GM12878 (cell line): ENCODE results near the gene COL4A1. TPM values are rescaled to one million over a fixed set of nuclear protein-coding genes. Genes with fewer than 3 reads are reported as not detected.

Experiments
- ATAC-seq: fragments of 200-7000 bp; cut with Tn5 transposase; 3 replicates; pipeline ENCODE4 v1.9.1; 2020; ENCODE audit warnings: mild to moderate bottlenecking, moderate library complexity
- BruUV-seq: library from RNA; stranded (reverse); fragments of 400-500 nt; replicated peaks from 2 replicates; lab custom pipeline; 2021; lab: Mats Ljungman, UMichigan
- CTCF ChIA-PET: fragments of 300-600 bp; sonication (Branson Sonifier 250); formaldehyde crosslinking; extraction: SDS; loops from one replicate; lab custom pipeline; 2021; ENCODE audit warnings: inconsistent platforms; lab: Yijun Ruan, JAX
- POLR2A ChIA-PET: fragments of 350-600 bp; formaldehyde crosslinking; extraction: SDS; loops from one replicate; lab custom pipeline; 2021; ENCODE audit warnings: inconsistent platforms; lab: Charles Lee
- RAD21 ChIA-PET: fragments of 300-600 bp; sonication (Branson Sonifier 250); formaldehyde crosslinking; loops from one replicate; lab custom pipeline; 2023; ENCODE audit warnings: antibody characterized with exemption; ENCODE audit not compliant: unreplicated experiment; lab: Charles Lee
- SMC1A ChIA-PET: fragments of 300-600 bp; sonication (Branson Sonifier 250); formaldehyde crosslinking; loops from one replicate; lab custom pipeline; 2023; ENCODE audit not compliant: unreplicated experiment, uncharacterized antibody; lab: Charles Lee
- DNase-seq: peaks from one replicate; pipeline ENCODE4 v3.0.0-alpha.2; 2011; ENCODE audit warnings: low read depth, low spot score
- FAIRE-seq: peaks from 3 replicates; lab custom pipeline; 2011; peaks lifted over from hg19 to GRCh38; lab: Jason Lieb, UNC
- H2AFZ ChIP-seq: 2 replicates; pipeline ENCODE4 v1.6.0; 2011; ENCODE audit warnings: low read depth, low read length, control low read depth; ENCODE audit not compliant: control insufficient read depth
- H3K27ac ChIP-seq: 2 replicates; pipeline ENCODE4 v1.5.1; 2011; ENCODE audit warnings: control low read depth; ENCODE audit not compliant: control insufficient read depth, insufficient read depth
- H3K27me3 ChIP-seq, 2 experiments: replicated peaks in 1 of 2; 2 replicates each; pipeline versions ENCODE4 v1.6.0 to v1.6.1; 2011; ENCODE audit warnings: low read length in 1 of 2; ENCODE audit not compliant: control insufficient read depth in 2 of 2, insufficient read depth in 2 of 2
- H3K36me3 ChIP-seq, 2 experiments: 2 replicates each; pipeline ENCODE4 v1.5.1; 2011; ENCODE audit warnings: low read length in 1 of 2; ENCODE audit not compliant: control insufficient read depth in 2 of 2, insufficient read depth in 2 of 2
- H3K4me1 ChIP-seq: 2 replicates; pipeline ENCODE4 v1.6.1; 2011; ENCODE audit warnings: mild to moderate bottlenecking, low read length, moderate library complexity, mixed read lengths; ENCODE audit not compliant: control insufficient read depth, insufficient read depth
- H3K4me2 ChIP-seq: 2 replicates; pipeline ENCODE4 v1.6.0; 2011; ENCODE audit warnings: control low read depth; ENCODE audit not compliant: control insufficient read depth, insufficient read depth
- H3K4me3 ChIP-seq: fragments of 200-600 bp; sonication (generic); 2 replicates; pipeline ENCODE4 v1.5.1; 2016
- H3K79me2 ChIP-seq: 2 replicates; pipeline ENCODE4 v1.6.0; 2011; ENCODE audit warnings: low read length; ENCODE audit not compliant: control insufficient read depth, insufficient read depth
- H3K9ac ChIP-seq: 2 replicates; pipeline ENCODE4 v1.8.0; 2011; ENCODE audit warnings: low read length, control low read depth, mixed read lengths; ENCODE audit not compliant: control insufficient read depth, insufficient read depth
- H3K9me3 ChIP-seq: replicated peaks from 3 replicates; pipeline ENCODE4 v1.5.1; 2011; ENCODE audit warnings: mild to moderate bottlenecking, low read length; ENCODE audit not compliant: control insufficient read depth, insufficient read depth
- H4K20me1 ChIP-seq: 2 replicates; pipeline ENCODE4 v1.6.0; 2011; ENCODE audit not compliant: control insufficient read depth, insufficient read depth
- E2F8 ChIP-seq: fragments of 450-650 bp; IDR thresholded peaks from 2 replicates; pipeline ENCODE4 v1.6.1; 2018; ENCODE audit warnings: mild to moderate bottlenecking, low read depth, moderate library complexity; ENCODE audit not compliant: partially characterized antibody
- ESRRA ChIP-seq: IDR thresholded peaks from 2 replicates; pipeline ENCODE4 v1.6.1; 2012; ENCODE audit warnings: mild to moderate bottlenecking, low read length, improper control_type of control experiment
- FOS ChIP-seq: IDR thresholded peaks from 3 replicates; pipeline ENCODE4 v1.6.1; 2011; ENCODE audit warnings: borderline replicate concordance; ENCODE audit not compliant: insufficient read length; ENCODE audit errors: extremely low read depth
- HSF1 ChIP-seq: fragments of 150-350 bp; IDR thresholded peaks from 2 replicates; pipeline ENCODE4 v1.6.1; 2014; ENCODE audit warnings: mild to moderate bottlenecking, low read depth, low read length
- LARP7 ChIP-seq: fragments of 450-650 bp; IDR thresholded peaks from 2 replicates; pipeline ENCODE4 v1.6.1; 2017; ENCODE audit warnings: mild to moderate bottlenecking
- NBN ChIP-seq: fragments of 450-650 bp; IDR thresholded peaks from 2 replicates; pipeline ENCODE4 v1.6.1; 2016
- NR2C1 ChIP-seq: fragments of 450-650 bp; IDR thresholded peaks from 2 replicates; pipeline ENCODE4 v1.6.1; 2017; ENCODE audit warnings: antibody characterized with exemption, mild to moderate bottlenecking, moderate library complexity
- NR2C2 ChIP-seq: IDR thresholded peaks from 2 replicates; pipeline ENCODE4 v1.6.1; 2011; ENCODE audit warnings: borderline replicate concordance, low read depth; ENCODE audit not compliant: control insufficient read depth, insufficient read length
- PML ChIP-seq: IDR thresholded peaks from 2 replicates; pipeline ENCODE4 v1.6.1; 2012; ENCODE audit warnings: low read length, inconsistent platforms
- POLR2AphosphoS2 ChIP-seq: IDR thresholded peaks from 2 replicates; pipeline ENCODE4 v1.6.1; 2011; ENCODE audit warnings: low read depth, mild to moderate bottlenecking, low read length, improper control_type of control experiment, moderate library complexity
- RB1 ChIP-seq: fragments of 450-650 bp; formaldehyde crosslinking; IDR thresholded peaks from 2 replicates; pipeline ENCODE4 v1.6.1; 2017; ENCODE audit warnings: mild to moderate bottlenecking, borderline replicate concordance
- RELB ChIP-seq: fragments of 450-650 bp; IDR thresholded peaks from 2 replicates; pipeline ENCODE4 v1.6.1; 2017; ENCODE audit warnings: low read depth, mild to moderate bottlenecking, moderate library complexity
- SKIL ChIP-seq: fragments of 450-650 bp; IDR thresholded peaks from 2 replicates; pipeline ENCODE4 v1.6.1; 2017; ENCODE audit warnings: mild to moderate bottlenecking, low read depth, inconsistent platforms; ENCODE audit not compliant: poor library complexity, severe bottlenecking
- SREBF2 ChIP-seq: IDR thresholded peaks from 2 replicates; pipeline ENCODE4 v1.6.1; 2012; ENCODE audit warnings: mild to moderate bottlenecking, low read length
- SRF ChIP-seq, 2 experiments: IDR thresholded peaks; 2 replicates each; pipeline ENCODE4 v1.6.1; 2011; ENCODE audit warnings: low read depth in 2 of 2, low read length in 2 of 2, mild to moderate bottlenecking in 1 of 2, moderate library complexity in 1 of 2
- SUZ12 ChIP-seq: fragments of 200-600 bp; sonication (generic); IDR thresholded peaks from one replicate; pipeline ENCODE4 v1.6.1; 2018; ENCODE audit warnings: antibody characterized with exemption, mild to moderate bottlenecking; ENCODE audit not compliant: unreplicated experiment
- TCF3 ChIP-seq: IDR thresholded peaks from 2 replicates; pipeline ENCODE4 v1.6.1; 2012; ENCODE audit warnings: low read depth, mild to moderate bottlenecking, low read length, borderline replicate concordance; ENCODE audit not compliant: insufficient read depth
- WGBS: methylation state at CpG from one replicate; pipeline ENCODE4 v1.1.6; 2016; ENCODE audit warnings: low lambda C conversion rate; ENCODE audit not compliant: insufficient replicate concordance, insufficient coverage; ENCODE audit errors: missing lambda C conversion rate; 5-methylcytosine and 5-hydroxymethylcytosine counted together
- in situ Hi-C: fragments of 300-500 bp; cut with MboI; formaldehyde crosslinking; loops from 9 replicates; pipeline ENCODE4 v1.14.3; 2018; ENCODE audit warnings: mixed read lengths
- intact Hi-C: fragments of 100-400 bp; cut with micrococcal nuclease; formaldehyde crosslinking; loops from one replicate; pipeline ENCODE4 v1.14.2; 2022; ENCODE audit not compliant: unreplicated experiment
- polyA plus RNA-seq, 11 experiments: library from polyadenylated mRNA; depleted of rRNA in 4 of 11; unstranded in 6 of 11; stranded (reverse) in 5 of 11; fragments of >200 nt; fragmentation: Nextera tagmentation in 4 of 11; fragmentation: Illumina TruSeq in 1 of 11; extraction: Ambion mirVana in 4 of 11; extraction: Trizol in 1 of 11; gene quantifications; 1 replicate in 1 of 11; 2 replicates in 10 of 11; pipeline versions ENCODE4 v1.2.1 to v1.2.3, GENCODE V29; 2011 to 2016; ENCODE audit warnings: inconsistent platforms in 2 of 11, missing spikeins in 2 of 11, low read depth in 1 of 11
- total RNA-seq, 4 experiments: library from RNA; depleted of rRNA in 3 of 4; stranded (reverse); fragments of >200 nt in 3 of 4; fragmentation: Illumina TruSeq in 1 of 4; extraction: Trizol in 1 of 4; gene quantifications; 2 replicates each; pipeline versions ENCODE4 v1.2.1 to v1.2.3, GENCODE V29; 2013 to 2021

COL4A1 gene
- total and polyA plus RNA-seq, 10 of the 15 experiments (the other 5 are each of a cell fraction or from before 2014, with no cell fraction given) = 0.07 to 0.31 (median 0.13) TPM; not detected in 6

GRCh38 chr13:110103534-110103933 is 203.4 kb downstream of the COL4A1 start:
- RAD21 ChIA-PET = no interaction called here
- H3K27ac ChIP-seq = no peak overlapping the region
- no peak overlapping the region for H2AFZ ChIP-seq
- no peaks in the 10 kb centered on the region for H4K20me1 ChIP-seq
- H3K79me2 ChIP-seq = no peaks in the 10 kb centered on the region
- no TSS peak for BruUV-seq
- no peak overlapping the region for H3K4me2 ChIP-seq
- no peak for ATAC-seq
- WGBS = 16% methylated on average over 2 of the region's 2 CpGs
- H3K9ac ChIP-seq = no peak overlapping the region
- H3K27me3 ChIP-seq = no peaks in the 10 kb centered on the region
- SMC1A ChIA-PET = interaction anchor here (1.0 kb wide), 1 partner anchor 18 kb away, joined by 3 read pairs; no protein-coding TSS in a partner anchor
- FAIRE-seq = no peak
- intact Hi-C loops (no loop called here), in situ Hi-C loops (no loop called here)
- POLR2A ChIA-PET = no interaction called here
- no peaks in the 10 kb centered on the region; the same call in 2 of the 3 replicates for H3K9me3 ChIP-seq
- no peak for DNase-seq
- H3K4me3 ChIP-seq = no peak overlapping the region
- no peaks in the 10 kb centered on the region for H3K36me3 ChIP-seq
- CTCF ChIA-PET = interaction anchor here (0.5 to 1.5 kb wide), 3 partner anchors 11 to 1142 kb away, joined by 3 to 5 read pairs (median 4); no protein-coding TSS in a partner anchor
- no peaks in the 10 kb centered on the region for H3K4me1 ChIP-seq
- TF ChIP-seq POLR2AphosphoS2 (no peak), E2F8 (no peak), HSF1 (no peak), SKIL (no peak), FOS (no peak), ESRRA (no peak), SUZ12 (no peak), NBN (no peak), NR2C2 (no peak), PML (no peak), RB1 (no peak), NR2C1 (no peak), TCF3 (no peak), SREBF2 (no peak), SRF (IDR thresholded peaks at IDR 0.05; ENCODE audit: low read depth in 2 of 2, low read length in 2 of 2) (no peak), LARP7 (no peak), RELB (no peak)
